GM19455 (cell line): ENCODE data around the gene KLHL17.

Experiments used
- ATAC-seq: cut with Tn5 transposase; IDR thresholded peaks from one replicate; pipeline ENCODE4 v1.9.1; 2021; ENCODE audit not compliant: unreplicated experiment

The KLHL17 gene

DNA sequence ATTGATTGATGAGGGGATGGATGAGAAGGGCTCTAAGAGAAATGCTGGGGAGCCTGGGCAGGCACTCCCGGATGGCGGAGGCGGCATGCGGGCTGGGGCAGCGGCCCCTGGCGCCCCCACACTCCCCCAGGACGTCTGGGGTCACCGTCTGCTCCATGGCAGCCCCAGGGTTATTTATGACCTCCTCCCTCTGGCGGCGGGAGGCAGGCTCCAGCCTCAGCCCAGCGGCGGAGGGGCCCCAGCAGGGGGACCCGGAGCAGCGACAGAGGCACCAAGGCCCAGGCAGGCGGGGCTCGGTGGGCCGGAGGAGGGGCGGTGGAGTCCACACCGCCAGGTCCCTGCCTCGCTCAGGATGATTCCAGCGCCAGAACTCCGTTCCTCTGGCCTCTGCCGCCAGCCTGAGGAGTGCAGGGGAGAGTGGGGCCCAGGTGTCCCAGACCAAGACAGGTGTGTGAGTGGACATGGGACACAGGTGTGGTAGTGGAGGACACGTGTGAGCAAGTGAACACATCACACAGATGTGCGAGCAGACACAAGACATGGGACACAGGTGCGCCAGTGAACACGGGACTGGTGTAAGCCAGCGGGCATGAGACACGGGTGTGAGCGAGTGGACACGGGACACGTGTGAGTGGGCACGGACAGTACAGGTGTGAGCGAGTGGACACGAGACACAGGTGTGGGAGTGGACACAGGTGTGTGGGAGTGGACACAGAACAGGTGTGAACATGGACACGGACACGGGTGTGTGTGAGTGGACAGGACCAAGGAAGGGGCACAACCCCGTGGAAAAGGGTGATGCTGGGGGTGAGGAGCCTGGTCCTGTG is 39.2 kb upstream of the KLHL17 start:
- no peak for ATAC-seq

DNA sequence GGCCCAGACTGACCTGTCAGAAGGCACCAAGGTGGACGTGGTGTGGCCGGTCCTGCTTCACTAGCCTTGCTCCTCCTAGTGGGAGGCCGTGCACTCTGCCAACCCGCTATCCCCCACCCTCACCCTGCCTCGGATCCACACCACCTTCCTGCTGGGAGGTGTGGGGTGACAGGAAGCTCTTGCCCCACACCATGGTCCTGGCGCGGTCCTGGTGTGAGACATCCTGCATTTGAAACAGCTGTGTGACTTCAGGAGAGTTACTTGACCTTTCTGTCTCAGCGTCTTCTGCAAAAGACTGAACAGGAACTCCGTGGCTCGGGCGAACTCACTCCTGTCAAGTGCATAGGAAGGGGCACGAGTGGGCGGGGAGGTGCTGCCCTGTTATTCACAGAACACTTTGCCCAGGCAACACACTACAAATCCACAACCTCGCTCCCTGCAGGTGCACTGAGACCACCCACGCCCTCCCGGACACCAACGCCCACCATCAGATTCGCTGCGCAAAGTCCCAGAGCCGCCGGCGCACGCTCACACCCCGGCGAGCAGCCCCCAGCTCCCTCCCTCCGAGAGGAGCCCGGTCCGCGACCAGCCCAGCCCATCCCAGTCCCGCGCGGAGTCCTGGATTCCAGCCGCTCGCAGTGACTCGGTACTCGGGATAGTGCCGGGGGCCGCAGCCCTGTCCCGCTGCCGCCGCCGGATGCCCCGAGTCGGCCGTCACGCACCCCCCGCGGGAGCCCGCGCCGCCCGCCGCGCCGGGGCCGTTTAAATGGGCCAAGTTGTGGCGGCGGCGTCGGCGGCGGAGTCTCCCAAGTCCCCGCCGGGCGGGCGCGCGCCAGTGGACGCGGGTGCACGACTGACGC is 37.0 kb upstream of the KLHL17 start, which contains the start of gene SAMD11:
Gene SAMD11 (plus strand): TSS at position 793 of the 860 bp plus-strand sequence. CDS start 509 bp downstream, outside the sequence.
- ATAC-seq = no peak

DNA sequence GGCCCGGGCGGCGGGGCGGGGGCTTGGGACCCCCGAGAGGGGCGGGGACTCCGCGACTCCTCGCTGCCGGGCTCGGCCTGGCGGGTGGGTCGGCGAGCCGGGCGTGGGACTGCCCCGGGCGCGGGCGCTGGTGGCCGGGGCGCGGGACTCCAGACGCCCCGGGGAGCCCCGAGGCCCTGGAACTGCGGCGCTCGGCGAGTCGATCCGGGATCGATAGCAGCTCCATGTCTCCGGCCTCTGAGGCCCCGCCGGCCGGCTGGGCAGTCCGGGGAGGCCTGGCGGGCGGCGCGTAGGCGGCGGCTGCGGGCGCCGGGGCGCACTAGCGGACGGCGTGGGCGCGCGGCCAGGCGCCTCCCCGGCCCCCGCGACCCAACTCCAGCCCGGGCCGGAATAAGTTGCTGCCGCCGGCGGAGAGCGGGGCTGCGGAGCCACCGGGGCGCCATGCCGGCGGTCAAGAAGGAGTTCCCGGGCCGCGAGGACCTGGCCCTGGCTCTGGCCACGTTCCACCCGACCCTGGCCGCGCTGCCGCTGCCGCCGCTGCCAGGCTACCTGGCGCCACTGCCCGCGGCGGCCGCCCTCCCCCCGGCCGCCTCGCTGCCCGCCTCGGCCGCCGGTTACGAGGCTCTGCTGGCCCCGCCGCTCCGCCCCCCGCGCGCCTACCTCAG is 36.3 kb upstream of the KLHL17 start:
- ATAC-seq = no peak

DNA sequence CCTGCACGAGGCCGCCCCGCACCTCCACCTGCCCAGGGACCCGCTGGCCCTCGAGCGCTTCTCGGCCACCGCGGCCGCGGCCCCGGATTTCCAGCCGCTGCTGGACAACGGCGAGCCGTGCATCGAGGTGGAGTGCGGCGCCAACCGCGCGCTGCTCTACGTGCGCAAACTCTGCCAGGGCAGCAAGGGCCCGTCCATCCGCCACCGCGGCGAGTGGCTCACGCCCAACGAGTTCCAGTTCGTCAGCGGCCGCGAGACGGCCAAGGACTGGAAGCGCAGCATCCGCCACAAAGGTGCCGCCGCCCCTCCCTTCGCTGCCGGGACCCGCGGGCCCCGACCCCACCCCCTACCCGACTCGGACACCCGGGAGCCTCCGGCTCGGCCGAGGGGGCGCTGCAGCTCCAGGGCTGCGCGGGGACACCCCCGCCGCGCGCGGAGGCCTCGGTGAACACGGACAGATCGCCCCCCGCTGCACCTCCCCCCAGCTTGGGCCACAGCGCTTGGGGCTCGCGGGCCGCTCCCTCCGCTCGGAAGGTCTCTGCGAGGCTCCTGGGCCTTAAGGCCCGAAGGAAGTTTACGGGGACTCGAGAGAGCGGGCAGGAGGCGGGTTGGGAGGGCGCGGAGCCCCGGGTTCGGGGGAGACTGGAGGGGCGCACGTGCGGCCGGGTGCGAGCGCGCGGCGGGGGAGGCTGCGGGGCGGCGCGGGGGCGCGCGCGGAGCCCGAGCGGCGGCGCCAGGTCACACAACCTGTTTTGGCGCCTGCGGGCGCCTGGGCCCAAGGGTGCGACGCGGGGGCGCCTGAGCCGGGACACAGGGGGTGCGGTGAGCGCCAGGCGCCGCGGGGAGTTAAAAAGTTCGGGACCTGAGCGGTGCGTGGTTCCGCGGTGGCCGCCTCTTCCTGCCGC is 35.5 kb upstream of the KLHL17 start:
- no peak for ATAC-seq

DNA sequence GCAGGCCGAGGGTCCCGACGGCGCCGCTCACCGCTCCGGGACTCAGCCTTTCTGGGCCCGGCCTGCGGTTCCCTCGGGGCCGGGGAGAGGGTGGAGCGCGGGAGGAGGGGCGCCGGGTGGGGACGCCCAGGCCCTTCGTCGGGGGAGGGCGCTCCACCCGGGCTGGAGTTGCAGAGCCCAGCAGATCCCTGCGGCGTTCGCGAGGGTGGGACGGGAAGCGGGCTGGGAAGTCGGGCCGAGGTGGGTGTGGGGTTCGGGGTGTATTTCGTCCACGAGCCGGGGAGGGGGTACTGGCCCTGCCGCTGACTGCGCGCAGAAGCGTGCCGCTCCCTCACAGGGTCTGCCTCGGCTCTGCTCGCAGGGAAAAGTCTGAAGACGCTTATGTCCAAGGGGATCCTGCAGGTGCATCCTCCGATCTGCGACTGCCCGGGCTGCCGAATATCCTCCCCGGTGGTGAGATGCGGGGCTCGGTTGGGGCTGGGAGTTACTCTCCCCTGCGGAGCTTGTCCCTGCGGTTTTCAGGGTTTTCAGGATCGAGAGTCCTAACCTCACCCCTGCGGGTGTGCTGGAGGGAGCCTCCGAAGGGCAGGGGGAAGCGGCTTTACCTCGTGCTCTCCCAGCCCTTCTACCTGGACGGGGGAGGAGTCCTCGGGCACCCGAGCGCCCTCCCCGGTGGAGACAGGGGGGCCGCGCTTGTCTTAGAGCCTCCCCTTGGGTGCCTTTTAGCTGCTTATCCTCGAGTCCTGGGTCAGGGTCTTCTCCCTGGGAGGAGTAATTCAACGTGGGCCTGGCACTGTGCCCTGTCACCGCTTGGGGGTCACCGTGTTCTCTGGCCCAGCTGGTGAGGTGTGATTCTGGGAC is 34.6 kb upstream of the KLHL17 start:
- ATAC-seq = no peak

DNA sequence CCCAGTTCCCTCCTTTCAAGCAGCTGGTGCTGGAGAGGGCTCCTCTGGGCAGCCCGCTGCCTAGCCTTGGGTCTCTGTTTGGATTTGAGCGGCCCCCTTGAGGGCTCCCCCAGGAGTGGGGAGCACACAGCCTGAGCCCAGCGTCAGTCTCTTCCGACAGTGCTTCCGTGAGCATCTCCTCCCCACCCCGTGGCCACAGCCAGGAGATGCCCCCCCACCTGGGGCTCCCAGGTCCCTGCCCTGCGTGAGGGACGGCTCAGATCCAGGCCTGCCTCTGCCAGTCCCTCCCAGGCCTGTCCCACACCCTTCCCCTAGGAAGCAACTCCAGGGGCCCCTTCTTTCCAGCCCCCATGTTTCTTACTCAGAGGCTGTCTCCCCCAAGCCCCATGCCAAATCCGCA is 33.1 kb upstream of the KLHL17 start:
- ATAC-seq = no peak

DNA sequence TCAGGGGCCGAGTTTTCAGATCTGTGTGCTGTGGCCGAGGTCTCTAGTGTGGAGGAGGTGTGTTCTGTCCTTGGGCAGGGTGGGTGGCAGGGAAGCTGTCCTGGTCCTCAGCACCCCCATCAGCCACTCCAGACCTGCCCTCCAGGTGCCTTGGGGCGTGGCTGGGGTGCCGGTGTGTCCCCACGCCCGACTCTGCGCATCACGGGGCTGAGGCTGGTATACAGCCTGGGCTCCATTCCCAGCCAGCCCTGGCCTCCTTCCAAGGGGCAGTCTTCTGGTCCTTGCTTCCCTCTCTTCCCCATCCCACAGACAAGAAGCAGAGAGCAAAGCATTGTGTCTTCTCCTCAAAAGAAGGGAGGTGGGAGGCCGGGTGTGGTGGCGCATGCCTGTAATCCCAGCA is 32.6 kb upstream of the KLHL17 start:
- no peak for ATAC-seq

DNA sequence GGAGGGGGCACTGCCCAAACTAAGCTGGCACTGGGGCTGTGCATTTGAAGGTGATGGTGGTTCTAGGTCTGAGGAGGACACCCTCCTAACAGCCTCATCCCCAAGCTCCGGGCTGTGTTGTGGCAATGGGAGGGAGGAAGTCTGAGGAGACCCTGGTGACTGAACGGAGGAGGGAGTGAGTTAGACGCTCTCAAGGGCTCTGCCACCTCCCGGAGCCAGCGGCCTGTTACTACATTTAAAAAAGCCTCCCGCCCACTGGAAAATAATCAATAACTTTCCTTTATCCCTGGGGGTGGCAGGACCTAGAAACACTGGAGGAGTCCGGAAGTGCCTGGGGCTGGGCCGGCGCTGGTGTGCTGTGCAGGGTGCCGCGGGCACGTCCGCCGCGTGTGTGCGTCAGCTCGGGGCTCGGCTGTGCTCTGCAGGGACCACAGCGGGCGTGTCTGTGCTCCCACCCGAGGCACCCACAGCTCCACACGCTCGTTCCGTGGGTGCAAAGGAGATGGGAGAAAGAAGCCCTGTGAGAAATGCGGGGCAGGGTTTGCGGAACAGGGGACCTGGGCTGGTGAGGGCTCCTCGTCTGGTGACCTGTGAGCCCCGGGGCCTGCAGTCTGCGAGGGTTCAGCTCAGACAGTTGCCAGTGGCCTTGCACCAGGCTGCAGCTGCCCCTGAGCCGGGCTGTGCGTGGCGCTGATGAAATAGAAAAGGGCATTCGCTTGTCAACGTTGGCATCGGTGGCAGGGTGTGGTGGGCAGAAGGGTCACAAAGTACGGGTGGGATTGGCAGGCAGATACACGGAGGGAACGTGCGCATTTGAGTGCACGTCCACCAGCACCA is 31.3 kb upstream of the KLHL17 start:
- ATAC-seq = no peak

DNA sequence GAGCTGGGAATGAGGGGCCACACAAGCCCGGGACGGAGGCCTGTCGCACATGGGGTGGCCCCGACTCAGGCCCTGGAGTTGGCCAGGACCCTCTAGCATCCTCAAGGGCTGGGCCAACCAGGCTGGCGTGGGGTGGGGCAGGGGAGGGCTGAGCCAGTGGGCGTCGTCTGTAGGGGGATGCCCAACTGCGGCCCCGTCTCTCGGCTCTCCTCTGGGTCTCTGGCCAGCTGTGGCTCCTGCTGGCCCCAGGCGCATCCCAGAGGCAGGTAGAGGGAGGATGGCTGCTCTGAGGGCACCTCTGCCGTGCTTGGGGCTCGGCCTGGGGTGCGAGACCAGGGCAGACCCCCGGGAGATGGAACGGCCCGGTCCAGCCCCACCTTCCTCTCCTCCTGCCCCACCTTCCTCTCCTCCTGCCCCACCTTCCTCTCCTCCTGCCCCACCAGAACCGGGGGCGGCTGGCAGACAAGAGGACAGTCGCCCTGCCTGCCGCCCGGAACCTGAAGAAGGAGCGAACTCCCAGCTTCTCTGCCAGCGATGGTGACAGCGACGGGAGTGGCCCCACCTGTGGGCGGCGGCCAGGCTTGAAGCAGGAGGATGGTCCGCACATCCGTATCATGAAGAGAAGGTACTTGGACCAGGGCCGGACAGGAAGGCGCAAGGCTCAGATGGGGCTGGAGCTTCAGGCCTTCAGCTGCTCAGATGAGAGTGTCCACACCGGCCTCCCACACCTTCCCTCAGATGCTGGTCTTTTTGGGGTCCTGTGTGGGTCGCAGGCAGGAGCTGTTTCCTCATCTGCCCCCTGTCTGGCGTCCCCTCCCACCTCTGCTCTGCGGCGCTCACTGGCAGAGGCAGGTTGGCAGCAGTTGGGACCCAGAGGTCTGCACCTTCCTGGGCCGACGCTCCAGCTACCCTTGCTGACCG is 30.4 kb upstream of the KLHL17 start:
- no peak for ATAC-seq

DNA sequence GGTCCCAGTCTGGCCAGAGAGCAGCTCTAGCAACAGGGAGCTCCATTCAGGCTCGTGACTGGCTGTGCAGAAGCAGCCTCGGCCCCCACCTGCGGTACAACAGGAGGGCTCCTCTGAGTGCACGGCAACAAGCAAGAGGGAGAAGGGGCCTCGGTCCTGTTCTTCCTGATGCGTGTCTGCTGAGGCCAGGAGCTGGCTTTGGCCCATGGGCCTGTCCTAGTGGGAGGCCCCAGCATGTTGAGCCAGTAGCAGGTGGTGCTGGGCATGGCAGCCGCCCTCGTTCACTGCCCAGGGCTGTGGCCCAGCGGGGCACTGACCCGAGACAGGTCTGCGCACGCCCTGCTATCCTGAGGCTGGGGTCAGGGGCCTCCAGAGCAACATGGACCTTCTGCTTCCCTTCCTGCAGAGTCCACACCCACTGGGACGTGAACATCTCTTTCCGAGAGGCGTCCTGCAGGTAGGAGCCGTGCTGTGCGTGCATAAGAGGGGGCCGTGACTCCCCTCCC is 29.7 kb upstream of the KLHL17 start:
- ATAC-seq = no peak

DNA sequence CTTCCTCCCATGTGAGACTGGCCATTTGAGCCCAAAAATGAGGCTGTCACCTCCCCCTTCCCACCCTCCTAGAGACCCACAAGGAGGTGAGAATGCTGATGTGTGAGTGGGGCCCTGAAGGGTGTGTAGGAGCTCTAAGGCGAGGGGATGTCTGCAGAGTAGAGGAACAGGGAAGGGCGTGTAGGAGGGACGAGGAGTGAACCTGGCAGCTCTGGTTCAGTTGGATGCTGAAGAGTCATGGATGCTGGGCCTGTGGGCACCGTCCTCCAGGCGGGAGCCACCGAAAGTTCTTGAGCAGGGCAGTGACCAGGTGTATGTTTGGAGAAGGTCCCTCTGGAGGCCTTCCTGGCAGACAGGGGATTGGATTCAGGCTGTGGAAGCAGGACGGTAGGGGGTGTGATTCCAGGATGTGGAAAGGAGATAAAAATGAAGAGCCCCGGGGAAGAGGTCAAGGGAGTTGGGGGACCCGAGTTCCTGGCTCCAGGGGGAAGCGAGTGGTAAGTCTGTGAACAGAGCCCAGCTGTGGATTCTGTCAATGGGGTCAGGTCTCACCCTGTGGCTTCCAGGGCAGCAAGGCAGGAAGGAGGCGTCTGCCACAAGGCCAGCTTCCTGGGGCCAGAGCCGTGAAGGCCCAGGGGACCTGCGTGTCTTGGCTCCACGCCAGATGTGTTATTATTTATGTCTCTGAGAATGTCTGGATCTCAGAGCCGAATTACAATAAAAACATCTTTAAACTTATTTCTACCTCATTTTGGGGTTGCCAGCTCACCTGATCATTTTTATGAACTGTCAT is 28.8 kb upstream of the KLHL17 start:
- ATAC-seq = no peak

DNA sequence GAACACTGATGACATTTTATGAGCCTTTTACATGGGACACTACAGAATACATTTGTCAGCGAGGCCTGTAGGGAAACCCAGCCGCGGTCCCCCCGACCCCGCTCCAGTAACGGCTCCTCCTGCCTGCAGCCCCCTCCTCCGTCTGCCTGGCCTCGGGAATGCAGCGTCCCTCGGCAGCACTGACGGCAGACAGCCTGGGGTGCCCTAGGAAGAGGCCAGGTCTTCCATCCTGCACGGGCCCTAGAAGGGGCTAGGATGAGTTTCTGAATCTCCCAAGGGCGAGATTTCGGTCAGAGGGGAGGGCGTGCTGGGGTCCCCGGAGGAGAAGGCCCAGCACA is 28.2 kb upstream of the KLHL17 start:
- no peak for ATAC-seq

DNA sequence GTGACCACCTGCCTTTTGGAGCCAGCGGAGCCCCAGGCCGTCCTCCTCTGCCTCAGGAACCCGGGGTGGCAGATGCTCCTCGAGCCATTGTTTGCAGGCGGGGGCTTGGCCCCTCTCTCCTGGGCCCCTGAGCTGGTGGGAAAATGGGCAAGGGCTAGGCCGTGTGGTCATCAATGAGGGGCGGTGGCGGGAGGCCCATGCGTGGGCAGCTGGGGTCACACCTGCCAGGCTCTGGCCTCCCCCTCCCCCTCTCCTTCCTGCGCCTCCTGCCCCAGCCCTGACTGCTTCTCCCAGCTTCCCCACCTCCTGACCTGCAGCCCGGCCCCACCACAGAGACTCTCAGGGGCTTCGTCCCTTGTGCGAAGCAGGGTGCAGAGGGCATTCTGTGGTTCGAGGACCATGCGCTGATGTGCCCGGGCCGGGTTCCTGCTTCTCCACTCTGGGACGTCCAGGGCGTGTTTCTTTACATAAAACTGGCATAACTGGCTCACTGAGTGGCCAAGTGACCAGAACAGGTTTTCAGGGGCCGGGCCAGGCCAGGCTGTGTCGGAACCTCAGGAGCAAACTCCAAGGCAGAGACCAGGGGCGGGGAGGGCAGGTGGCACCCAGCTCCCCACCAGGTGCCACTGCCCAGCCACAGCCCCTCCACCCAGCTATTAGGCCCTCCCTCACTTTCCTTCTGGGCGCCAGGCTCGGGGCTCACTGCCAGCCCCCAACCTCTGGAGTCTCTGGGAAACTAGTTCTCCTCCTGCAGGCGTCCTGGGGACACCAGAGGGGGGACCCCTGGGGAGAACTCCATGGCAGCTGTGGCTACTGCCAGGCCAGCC is 27.4 kb upstream of the KLHL17 start:
- no peak for ATAC-seq

DNA sequence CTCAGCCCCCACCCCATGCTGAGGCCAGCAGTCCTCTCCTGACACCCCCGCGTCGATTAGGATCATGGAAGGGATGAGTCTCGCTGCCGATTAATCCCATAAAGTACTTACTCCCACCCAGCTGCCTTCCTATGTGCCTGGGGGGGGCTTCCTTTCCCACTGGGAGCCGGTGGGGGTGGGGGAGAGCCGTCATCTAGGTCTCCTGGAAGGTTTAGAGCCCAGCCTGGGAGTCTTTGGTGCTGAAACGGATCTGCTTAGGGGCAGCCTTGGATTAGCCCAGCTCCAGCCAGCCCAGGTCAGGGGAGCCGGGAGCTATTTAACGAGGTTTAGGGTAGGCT is 26.8 kb upstream of the KLHL17 start:
- ATAC-seq = no peak

DNA sequence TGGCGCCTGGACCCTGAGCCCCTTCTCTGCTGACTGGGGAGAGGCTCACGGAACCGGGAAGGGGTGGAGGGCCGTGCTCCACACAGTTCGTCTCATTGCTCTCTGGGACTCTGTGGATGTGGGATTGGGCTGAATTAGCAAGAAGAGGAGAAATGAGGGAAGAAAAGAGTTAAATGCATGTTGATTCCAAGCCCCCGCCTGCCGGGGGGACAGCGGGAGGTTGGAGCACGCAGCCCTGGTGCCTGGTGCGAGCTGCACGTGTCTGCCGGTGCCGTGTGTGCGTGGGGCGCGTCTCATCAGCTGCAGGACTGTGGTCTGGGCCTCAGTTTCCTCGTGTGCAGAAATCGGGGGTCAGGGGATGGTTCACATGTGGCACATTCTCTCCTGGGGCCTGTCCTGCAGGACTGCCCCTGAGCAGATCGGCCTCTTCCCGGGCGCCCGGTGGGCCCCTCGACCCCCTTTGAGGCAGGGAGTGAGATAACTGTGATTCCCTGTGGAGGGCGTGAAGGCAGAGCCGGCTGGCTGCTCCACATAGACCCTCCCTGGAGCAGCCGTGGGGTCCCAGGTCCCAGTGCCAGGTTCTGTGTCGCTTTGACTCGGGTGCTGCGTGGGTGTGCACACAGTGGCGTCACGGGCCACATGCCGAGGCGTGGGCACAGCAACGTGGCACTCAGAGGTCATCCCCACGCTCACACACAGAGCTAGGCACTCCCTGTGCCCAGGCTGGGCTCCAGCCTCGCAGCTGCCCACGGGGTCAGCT is 25.2 kb upstream of the KLHL17 start:
- ATAC-seq = no peak
